NB4 (cell line): Measurements from ENCODE around the gene YPEL1.
"Not testable (repeated sequence)": the region's sequence is repeated elsewhere in the genome, so short reads cannot be mapped to it uniquely, and the experiment has no call there.

Experiments
- DNase-seq: peaks from one replicate; pipeline ENCODE4 v3.0.0; 2010; ENCODE audit warnings: low read depth
- H3K4me3 ChIP-seq: one replicate; pipeline ENCODE4 v1.5.1; 2011; ENCODE audit warnings: mild to moderate bottlenecking, low read depth, low read length, moderate library complexity
- CTCF ChIP-seq: IDR thresholded peaks from one replicate; pipeline ENCODE4 v1.5.1; 2012; ENCODE audit warnings: low read depth, low read length
- MAX ChIP-seq: IDR thresholded peaks from 2 replicates; pipeline ENCODE4 v1.6.1; 2011; ENCODE audit warnings: low read depth, low read length
- MYC ChIP-seq: IDR thresholded peaks from 2 replicates; pipeline ENCODE4 v1.6.1; 2011; ENCODE audit warnings: low read depth, low read length
- POLR2A ChIP-seq: IDR thresholded peaks from 2 replicates; pipeline ENCODE4 v1.6.1; 2011; ENCODE audit warnings: mild to moderate bottlenecking; ENCODE audit not compliant: insufficient read length; ENCODE audit errors: extremely low read depth

Gene YPEL1

GRCh38 chr22:21695430-21696085 is 40.0 kb downstream of the YPEL1 start:
- TF ChIP-seq MAX (no peak), MYC (no peak)
- no peak for DNase-seq
- H3K4me3 ChIP-seq: no peak overlapping the region

GRCh38 chr22:21694795-21695429 is 40.7 kb downstream of the YPEL1 start:
- H3K4me3 ChIP-seq: no peak overlapping the region
- TF ChIP-seq MAX (no peak), MYC (no peak), POLR2A (no peak), CTCF (no peak)
- no peak for DNase-seq

GRCh38 chr22:21694394-21694793 is 41.2 kb downstream of the YPEL1 start:
- no peak overlapping the region for H3K4me3 ChIP-seq
- DNase-seq: no peak
- no peak for TF ChIP-seq MAX
- no peak for TF ChIP-seq MYC
- no peak for TF ChIP-seq POLR2A
- no peak for TF ChIP-seq CTCF

- H3K4me3 ChIP-seq: no peak overlapping the region
- no peak for DNase-seq
- TF ChIP-seq CTCF: no peak
Measured at GRCh38 chr22:21693999-21694341, 41.6 kb downstream of the YPEL1 start.

GRCh38 chr22:21693333-21693998 is 42.1 kb downstream of the YPEL1 start:
- no peak for DNase-seq
- no peak overlapping the region for H3K4me3 ChIP-seq
- TF ChIP-seq MAX (no peak), CTCF (no peak), MYC (no peak), POLR2A (no peak)

- H3K4me3 ChIP-seq, DNase-seq: not testable (repeated sequence)
Measured at GRCh38 chr22:21692856-21693255, 42.7 kb downstream of the YPEL1 start.

- no peak for DNase-seq
- no peak for TF ChIP-seq MAX
- TF ChIP-seq CTCF: no peak
- no peak for TF ChIP-seq MYC
- no peak for TF ChIP-seq POLR2A
- H3K4me3 ChIP-seq: no peak overlapping the region
Measured at GRCh38 chr22:21691816-21692215, 43.8 kb downstream of the YPEL1 start.
